ENCODE measurements around the gene OR4E2.
"Not testable (repeated sequence)": the region's sequence is repeated elsewhere in the genome, so short reads cannot be mapped to it uniquely, and the experiment has no call there.

The OR4E2 gene

GRCh38 chr14:21653331-21653885, at the start of gene OR4E2:
Gene OR4E2, plus strand, starts transcription at chr14:21653835. Its CDS starts 11,248 bp downstream, at chr14:21665083.
- DNase-seq (ENCODE audit: low spot score) = no peak

- DNase-seq (ENCODE audit: low spot score) = no peak
Measured at GRCh38 chr14:21612324-21612723, 41.3 kb upstream of the OR4E2 start.

- DNase-seq (ENCODE audit: low spot score) = no peak
Measured at GRCh38 chr14:21614240-21614639, 39.4 kb upstream of the OR4E2 start.

GRCh38 chr14:21617614-21618013, 36.0 kb upstream of the OR4E2 start:
- no peak for DNase-seq (ENCODE audit: low spot score)

GRCh38 chr14:21626491-21627230, 27.0 kb upstream of the OR4E2 start:
- no peak for DNase-seq (ENCODE audit: low spot score)

- DNase-seq (ENCODE audit: low spot score) = not testable (repeated sequence)
Measured at GRCh38 chr14:21630503-21630902, 23.1 kb upstream of the OR4E2 start.

GRCh38 chr14:21631084-21631483, 22.6 kb upstream of the OR4E2 start:
- DNase-seq (ENCODE audit: low spot score) = peak; percentile 11

GRCh38 chr14:21634840-21635239, 18.8 kb upstream of the OR4E2 start, which contains the start of gene OR10G2:
Gene OR10G2, minus strand, starts transcription at chr14:21634940. Its CDS starts 98 bp downstream, at chr14:21634842.
- no peak for DNase-seq (ENCODE audit: low spot score)

- DNase-seq (ENCODE audit: low spot score) = no peak
Measured at GRCh38 chr14:21642683-21643082, 11.0 kb upstream of the OR4E2 start.

GRCh38 chr14:21643407-21643806, 10.2 kb upstream of the OR4E2 start:
- no peak for DNase-seq (ENCODE audit: low spot score)

GRCh38 chr14:21647380-21647779, 6.3 kb upstream of the OR4E2 start:
- no peak for DNase-seq (ENCODE audit: low spot score)

GRCh38 chr14:21652209-21652808, 1.3 kb upstream of the OR4E2 start:
- DNase-seq (ENCODE audit: low spot score) = no peak

GRCh38 chr14:21654215-21654614, 580 bp downstream of the OR4E2 start:
- no peak for DNase-seq (ENCODE audit: low spot score)

- no peak for DNase-seq (ENCODE audit: low spot score)
Measured at GRCh38 chr14:21656980-21657379, 3.3 kb downstream of the OR4E2 start.

GRCh38 chr14:21668377-21668776, 14.7 kb downstream of the OR4E2 start:
- DNase-seq (ENCODE audit: low spot score) = no peak

- no peak for DNase-seq (ENCODE audit: low spot score)
Measured at GRCh38 chr14:21669284-21669683, 15.6 kb downstream of the OR4E2 start.

- DNase-seq (ENCODE audit: low spot score) = no peak
Measured at GRCh38 chr14:21671371-21671770, 17.7 kb downstream of the OR4E2 start.

GRCh38 chr14:21672116-21672515, 18.5 kb downstream of the OR4E2 start:
- no peak for DNase-seq (ENCODE audit: low spot score)

- no peak for DNase-seq (ENCODE audit: low spot score)
Measured at GRCh38 chr14:21673718-21674117, 20.1 kb downstream of the OR4E2 start, which contains the start of gene OR4E1. Gene OR4E1, minus strand, starts transcription at chr14:21673818. Its CDS starts 2,883 bp downstream, at chr14:21670935.

- no peak for DNase-seq (ENCODE audit: low spot score)
Measured at GRCh38 chr14:21675566-21675965, 21.9 kb downstream of the OR4E2 start.

- DNase-seq (ENCODE audit: low spot score) = no peak
Measured at GRCh38 chr14:21680072-21680471, 26.4 kb downstream of the OR4E2 start.

- DNase-seq (ENCODE audit: low spot score) = no peak
Measured at GRCh38 chr14:21686468-21686867, 32.8 kb downstream of the OR4E2 start.

- DNase-seq (ENCODE audit: low spot score) = no peak
Measured at GRCh38 chr14:21694425-21694824, 40.8 kb downstream of the OR4E2 start.

Measured in HuH-7.5 (cell line).